ENCODE measurements around the gene RIPK4. TPM values are rescaled to one million over a fixed set of nuclear protein-coding genes. Genes with fewer than 3 reads are reported as not detected.

RIPK4 gene
- total and polyA plus RNA-seq, 7 donors = 0.01 TPM; not detected in 6

GRCh38 chr21:41764558-41765419, 2.1 kb downstream of the RIPK4 start:
- no peak for TF ChIP-seq CTCF (IDR thresholded peaks at IDR 0.05)
- WGBS, 3 donors = 80 to 86% (median 86%) methylated on average over 7 of the region's 7 CpGs
- Histone ChIP-seq H3K27ac (no peak overlapping the region), H3K36me3 (ENCODE audit: insufficient read depth in 1 of 2, low read depth in 1 of 2) (no peaks in the 10 kb centered on the region), H3K9me3 (no peaks in the 10 kb centered on the region), H3K4me1 (peaks cover 3% of the 10 kb centered on the region), H3K27me3 (ENCODE audit: insufficient read depth in 3 of 3, low read length in 2 of 3) (peaks cover 0 to 98% (median 27%) of the 10 kb centered on the region in 3 donors), H3K4me3 (no peak overlapping the region)
- intact Hi-C loops (cut with DNase I) = no loop called here
- no peak for DNase-seq
- ATAC-seq = no peak

DNA sequence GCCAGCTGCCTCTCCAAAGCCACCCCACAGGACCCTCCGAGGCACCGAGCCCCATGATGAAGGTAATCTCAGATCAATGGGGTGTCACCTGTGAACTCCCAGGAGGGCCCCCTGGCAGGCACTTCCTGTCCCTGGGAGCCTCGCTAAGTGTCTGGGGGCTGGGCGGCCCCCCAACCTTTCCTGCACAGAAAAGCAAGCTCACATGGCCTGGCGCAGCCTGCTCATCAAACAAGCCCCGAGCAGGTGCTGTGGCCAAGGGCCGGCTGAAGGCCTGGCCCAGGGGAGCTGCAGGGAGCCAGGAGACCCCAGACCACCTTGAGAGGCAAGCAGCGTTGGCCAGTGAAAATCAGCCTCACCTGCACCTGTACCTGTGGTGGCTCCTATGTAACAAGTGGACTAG, 2.9 kb downstream of the RIPK4 start:
- H3K27me3 ChIP-seq (ENCODE audit: insufficient read depth in 3 of 3, low read length in 2 of 3) = peaks cover 0 to 95% (median 22%) of the 10 kb centered on the region in 3 donors
- ATAC-seq (no peak), DNase-seq (no peak)
- intact Hi-C loops (cut with DNase I) = no loop called here
- no peaks in the 10 kb centered on the region for H3K36me3 ChIP-seq (ENCODE audit: insufficient read depth in 1 of 2, low read depth in 1 of 2)
- H3K27ac ChIP-seq = no peak overlapping the region
- no peaks in the 10 kb centered on the region for H3K9me3 ChIP-seq
- H3K4me3 ChIP-seq = no peak overlapping the region
- peaks cover 3% of the 10 kb centered on the region for H3K4me1 ChIP-seq
- WGBS, 3 donors = 68 to 85% (median 79%) methylated on average over 8 of the region's 8 CpGs
- no peak for TF ChIP-seq CTCF (IDR thresholded peaks at IDR 0.05)

- Histone ChIP-seq H3K4me1 (peaks cover 3% of the 10 kb centered on the region), H3K36me3 (ENCODE audit: insufficient read depth in 1 of 2, low read depth in 1 of 2) (no peaks in the 10 kb centered on the region), H3K9me3 (no peaks in the 10 kb centered on the region), H3K27ac (no peak overlapping the region), H3K27me3 (ENCODE audit: insufficient read depth in 3 of 3, low read length in 2 of 3) (peaks cover 0 to 90% (median 22%) of the 10 kb centered on the region in 3 donors), H3K4me3 (no peak overlapping the region)
- DNase-seq (no peak), ATAC-seq (no peak)
- WGBS, 3 donors = 71 to 75% (median 74%) methylated on average over 21 of the region's 21 CpGs
- intact Hi-C loops (cut with DNase I) = no loop called here
- no peak for TF ChIP-seq CTCF (IDR thresholded peaks at IDR 0.05)
These were observed 3.4 kb downstream of the RIPK4 start for GRCh38 chr21:41763398-41763931.

DNA sequence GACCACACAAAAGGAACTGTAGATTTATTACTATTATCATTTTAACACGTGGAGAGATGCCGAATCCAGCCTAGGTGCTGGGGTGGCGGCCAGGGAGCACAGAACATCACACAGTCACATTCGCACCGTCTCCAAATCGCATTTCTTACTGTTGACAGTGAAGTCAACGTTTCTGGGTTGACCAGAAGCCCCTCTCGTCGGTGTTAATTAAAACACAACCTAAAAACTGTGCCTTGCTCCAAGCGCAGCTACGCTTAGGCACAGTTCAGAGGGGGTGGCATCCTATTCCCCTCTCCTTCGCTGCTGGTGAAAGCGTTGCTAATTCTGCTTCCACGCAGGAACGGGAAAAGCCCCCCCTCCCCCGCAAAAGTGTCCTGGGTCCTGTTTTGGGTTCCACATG, 4.1 kb downstream of the RIPK4 start:
- Histone ChIP-seq H3K4me1 (no peaks in the 10 kb centered on the region), H3K9me3 (no peaks in the 10 kb centered on the region), H3K27ac (no peak overlapping the region), H3K36me3 (ENCODE audit: insufficient read depth in 1 of 2, low read depth in 1 of 2) (no peaks in the 10 kb centered on the region), H3K27me3 (ENCODE audit: insufficient read depth in 3 of 3, low read length in 2 of 3) (peaks cover 0 to 85% (median 18%) of the 10 kb centered on the region in 3 donors), H3K4me3 (no peak overlapping the region)
- intact Hi-C loops (cut with DNase I) = no loop called here
- 59 to 65% (median 63%) methylated on average over 16 of the region's 16 CpGs for WGBS, 3 donors
- ATAC-seq (no peak), DNase-seq (no peak)
- no peak for TF ChIP-seq CTCF (IDR thresholded peaks at IDR 0.05)

Data from psoas muscle (tissue), 8 donors.